Peyer's patch (tissue), 4 donors: ENCODE data around the gene WDR38. TPM values are rescaled to one million over a fixed set of nuclear protein-coding genes. Genes with fewer than 3 reads are reported as not detected.

ENCODE experiments used
- DNase-seq, 3 donors: peaks; one replicate each; pipeline ENCODE4 v3.0.0-alpha.2; 2017 to 2019
- H3K27ac ChIP-seq, 4 donors: fragments of 200-600 bp; sonication (generic); one replicate each; pipeline ENCODE4 v1.5.1; 2016 to 2019
- H3K27me3 ChIP-seq, 2 donors: fragments of 200-600 bp; sonication (generic); one replicate each; pipeline ENCODE4 v1.5.1; 2019
- H3K36me3 ChIP-seq, 3 donors: fragments of 200-600 bp; sonication (generic); one replicate each; pipeline ENCODE4 v1.5.1; 2016 to 2019
- H3K4me1 ChIP-seq, 4 donors: fragments of 200-600 bp; sonication (generic); one replicate each; pipeline ENCODE4 v1.5.1; 2016 to 2019
- H3K4me3 ChIP-seq, 4 donors: fragments of 200-600 bp; sonication (generic); 1 replicate in 3 of 4; 2 replicates in 1 of 4; pipeline ENCODE4 v1.5.1; 2016 to 2019; ENCODE audit warnings: mild to moderate bottlenecking in 1 of 4
- H3K9me3 ChIP-seq, 4 donors: fragments of 200-600 bp; sonication (generic); one replicate each; pipeline ENCODE4 v1.5.1; 2016 to 2019; ENCODE audit warnings: mild to moderate bottlenecking in 1 of 4
- CTCF ChIP-seq, 6 experiments: fragments of 450-650 bp in 4 of 6; fragments of 200-600 bp in 2 of 6; sonication (generic) in 1 of 6; IDR thresholded peaks; one replicate each; pipeline ENCODE4 v1.5.1; 2017 to 2019; ENCODE audit warnings: antibody characterized with exemption in 6 of 6, mild to moderate bottlenecking in 3 of 6, moderate library complexity in 1 of 6
- POLR2A ChIP-seq, 2 donors: fragments of 450-650 bp; IDR thresholded peaks; one replicate each; pipeline ENCODE4 v1.5.1; 2017; ENCODE audit warnings: antibody characterized with exemption in 2 of 2, mild to moderate bottlenecking in 2 of 2, moderate library complexity in 2 of 2
- total RNA-seq, 4 donors: library from RNA; depleted of rRNA; stranded (reverse); fragments of >200 nt; gene quantifications; one replicate each; pipeline ENCODE4 v1.1.0, GENCODE V29; 2016

The WDR38 gene
- total RNA-seq, 4 donors from 2014 or later: not detected

- peaks cover 0 to 84% (median 0%) of the 10 kb centered on the region in 3 donors for H3K36me3 ChIP-seq
- H3K4me1 ChIP-seq: no peaks in the 10 kb centered on the region
- no peaks in the 10 kb centered on the region for H3K9me3 ChIP-seq
- no peak for DNase-seq
- no peak overlapping the region for H3K4me3 ChIP-seq
- H3K27me3 ChIP-seq: no peaks in the 10 kb centered on the region
- no peak overlapping the region for H3K27ac ChIP-seq
- TF ChIP-seq CTCF (IDR thresholded peaks at IDR 0.05) (no peak), POLR2A (IDR thresholded peaks at IDR 0.05) (no peak)
Observed at GRCh38 chr9:124879226-124879625, 26.0 kb downstream of the WDR38 start.

DNA sequence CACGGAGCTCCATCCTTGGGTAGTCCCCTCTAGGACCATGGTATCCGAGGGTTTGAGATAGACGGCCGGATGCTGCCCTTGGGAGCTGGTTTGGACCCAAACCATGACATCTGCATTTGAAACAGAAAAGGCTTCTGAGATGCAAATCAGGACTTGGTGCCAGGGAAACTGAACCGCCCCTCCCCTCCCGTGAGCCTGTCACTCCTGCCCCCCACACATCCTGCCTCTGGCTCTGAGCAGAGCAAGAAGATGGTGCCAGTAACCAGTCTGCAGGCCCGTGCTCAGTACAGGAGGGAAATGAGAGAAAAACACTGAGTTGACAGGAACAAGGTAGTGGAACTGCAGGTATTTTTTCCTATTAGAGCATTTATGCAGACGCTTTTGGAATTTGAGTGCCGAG lies 27.2 kb downstream of the WDR38 start:
- Histone ChIP-seq H3K27me3 (no peaks in the 10 kb centered on the region), H3K4me3 (no peak overlapping the region), H3K4me1 (no peaks in the 10 kb centered on the region), H3K9me3 (no peaks in the 10 kb centered on the region), H3K36me3 (peaks cover 0 to 86% (median 0%) of the 10 kb centered on the region in 3 donors), H3K27ac (no peak overlapping the region)
- DNase-seq: peak in 1 of 3 donors; percentile 28
- no peak for TF ChIP-seq CTCF (IDR thresholded peaks at IDR 0.05)
- TF ChIP-seq POLR2A (IDR thresholded peaks at IDR 0.05): no peak

- no peak for TF ChIP-seq POLR2A (IDR thresholded peaks at IDR 0.05)
- TF ChIP-seq CTCF (IDR thresholded peaks at IDR 0.05): no peak
- H3K4me3 ChIP-seq: no peak overlapping the region
- no peaks in the 10 kb centered on the region for H3K9me3 ChIP-seq
- no peak for DNase-seq
- H3K27ac ChIP-seq: no peak overlapping the region
- no peaks in the 10 kb centered on the region for H3K4me1 ChIP-seq
- H3K27me3 ChIP-seq: no peaks in the 10 kb centered on the region
- H3K36me3 ChIP-seq: peaks cover 0 to 86% (median 0%) of the 10 kb centered on the region in 3 donors
Observed at GRCh38 chr9:124881138-124881743, 28.0 kb downstream of the WDR38 start.

DNA sequence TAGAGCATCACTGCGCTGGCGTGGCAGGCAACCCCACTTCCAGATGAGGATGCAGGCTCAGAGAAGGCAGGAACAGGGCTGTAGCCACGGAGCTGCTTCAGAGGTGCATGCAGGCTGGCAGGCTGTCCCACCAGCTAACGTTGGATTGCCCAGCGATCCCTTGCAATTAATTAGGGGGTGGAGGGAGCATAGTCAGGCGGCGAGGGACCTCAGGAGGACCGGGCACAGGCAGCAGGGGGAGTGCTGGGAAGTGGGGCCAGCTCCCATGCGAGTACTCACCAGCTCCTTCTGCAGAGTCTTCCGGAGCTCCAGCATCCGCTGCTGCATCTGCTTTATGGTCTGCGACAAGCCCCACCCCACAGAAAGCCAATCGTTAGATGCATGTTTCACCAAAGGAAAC lies 29.0 kb downstream of the WDR38 start:
- DNase-seq: no peak
- Histone ChIP-seq H3K27me3 (no peaks in the 10 kb centered on the region), H3K9me3 (no peaks in the 10 kb centered on the region), H3K4me1 (no peaks in the 10 kb centered on the region), H3K4me3 (no peak overlapping the region), H3K27ac (no peak overlapping the region), H3K36me3 (peaks cover 0 to 86% (median 0%) of the 10 kb centered on the region in 3 donors)
- TF ChIP-seq POLR2A (IDR thresholded peaks at IDR 0.05): no peak
- TF ChIP-seq CTCF (IDR thresholded peaks at IDR 0.05): no peak

DNA sequence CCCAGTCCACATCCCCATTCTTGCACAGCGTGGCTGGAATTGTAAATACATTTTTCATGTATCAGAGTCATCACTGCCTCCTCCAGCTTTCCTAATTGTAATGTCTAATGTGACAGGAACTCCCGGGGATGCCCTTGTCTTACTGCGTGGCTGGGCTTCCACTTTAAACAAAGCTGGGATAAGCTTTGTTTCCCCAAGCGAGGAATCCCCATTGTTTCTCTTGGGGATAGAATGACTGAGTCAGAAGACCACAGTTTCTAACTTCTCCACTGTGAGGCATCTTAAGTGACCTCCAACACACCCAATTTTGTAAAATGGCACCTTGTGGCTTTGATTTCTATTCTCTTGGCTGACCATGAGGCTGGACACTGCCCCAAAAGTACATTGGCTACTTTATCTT lies 31.1 kb downstream of the WDR38 start:
- no peak for DNase-seq
- no peaks in the 10 kb centered on the region for H3K27me3 ChIP-seq
- no peaks in the 10 kb centered on the region for H3K9me3 ChIP-seq
- no peak overlapping the region for H3K27ac ChIP-seq
- H3K4me3 ChIP-seq: no peak overlapping the region
- H3K36me3 ChIP-seq: peaks cover 0 to 88% (median 0%) of the 10 kb centered on the region in 3 donors
- H3K4me1 ChIP-seq: no peaks in the 10 kb centered on the region
- TF ChIP-seq CTCF (IDR thresholded peaks at IDR 0.05) (no peak), POLR2A (IDR thresholded peaks at IDR 0.05) (no peak)

GRCh38 chr9:124885551-124885950 lies 32.3 kb downstream of the WDR38 start:
- TF ChIP-seq POLR2A (IDR thresholded peaks at IDR 0.05) (no peak), CTCF (IDR thresholded peaks at IDR 0.05) (no peak)
- Histone ChIP-seq H3K27me3 (no peaks in the 10 kb centered on the region), H3K36me3 (peaks cover 0 to 88% (median 0%) of the 10 kb centered on the region in 3 donors)

More at GRCh38 chr9:124885551-124885950, 32.3 kb downstream of the WDR38 start:
- Histone ChIP-seq H3K4me3 (no peak overlapping the region), H3K9me3 (no peaks in the 10 kb centered on the region), H3K27ac (no peak overlapping the region), H3K4me1 (no peaks in the 10 kb centered on the region)
- no peak for DNase-seq
